A549 treated with AZD2906 at 1 μM for 4 hours (cell line): ENCODE data around the gene ACD. TPM values are rescaled to one million over a fixed set of nuclear protein-coding genes. Genes with fewer than 3 reads are reported as not detected.

Source experiments
- total RNA-seq: library from RNA; stranded (reverse); fragments of 200-300 nt; extraction: Qiagen RNA extraction; gene quantifications from 5 replicates; pipeline ENCODE4 v1.2.3, GENCODE V29; 2022

ACD gene
- total RNA-seq: 31.5 to 38.9 TPM (median 36.7 TPM) in 5 replicates

GRCh38 chr16:67659675-67660563 lies at the start of gene ACD:
ACD (minus strand) TSS chr16:67660260; CDS start chr16:67660220, 40 bp downstream.

GRCh38 chr16:67666559-67667452 lies 6.7 kb upstream of the ACD start, which contains the start of the genes C16orf86 and ENKD1:
C16orf86 (plus strand) TSS chr16:67666814; CDS start chr16:67666971, 157 bp downstream.
ENKD1 (minus strand) TSS chr16:67666750; CDS start chr16:67666442, 308 bp downstream.

GRCh38 chr16:67660564-67661028 lies 536 bp upstream of the ACD start, which contains the start of gene PARD6A:
PARD6A (plus strand) TSS chr16:67660960; CDS start chr16:67661039, 79 bp downstream.

Other genes starting within 250 kb of the ACD start
- 4.2 to 7.1 TPM (median 6.6 TPM) in 5 replicates for gene ZDHHC1, start 243.8 kb downstream of the ACD start, total RNA-seq
- gene HSD11B2, start 229.1 kb downstream of the ACD start, total RNA-seq: 2.1 to 2.7 TPM (median 2.1 TPM) in 5 replicates
- 106 to 121 TPM (median 117 TPM) in 5 replicates for gene ATP6V0D1, start 179.1 kb downstream of the ACD start, total RNA-seq
- gene AGRP, start 176.7 kb downstream of the ACD start, total RNA-seq: 0.17 TPM in 1 of 5 replicates, not detected in the others
- gene RIPOR1, start 131.4 kb downstream of the ACD start, total RNA-seq: 38.1 to 46.7 TPM (median 43.1 TPM) in 5 replicates
- gene CTCF, start 97.7 kb downstream of the ACD start, total RNA-seq: 32.3 to 36.0 TPM (median 33.3 TPM) in 5 replicates
- 1.2 to 3.1 TPM (median 2.6 TPM) in 5 replicates for gene CARMIL2, start 15.1 kb downstream of the ACD start, total RNA-seq
- 1.5 to 2.7 TPM (median 2.2 TPM) in 5 replicates for gene PARD6A, start 700 bp upstream of the ACD start, total RNA-seq
- 5.7 to 12.3 TPM (median 10.1 TPM) in 5 replicates for gene ENKD1, start 6.5 kb upstream of the ACD start, total RNA-seq
- gene C16orf86, start 6.6 kb upstream of the ACD start, total RNA-seq: 0.08 to 0.15 TPM (median 0.12 TPM) in 4 of 5 replicates, not detected in the other
- 15.6 to 18.9 TPM (median 16.6 TPM) in 5 replicates for gene GFOD2, start 59.1 kb upstream of the ACD start, total RNA-seq
- gene RANBP10, start 146.3 kb upstream of the ACD start, total RNA-seq: 8.0 to 9.5 TPM (median 8.4 TPM) in 5 replicates
- 0.21 to 0.63 TPM (median 0.44 TPM) in 5 replicates for gene TSNAXIP1, start 146.6 kb upstream of the ACD start, total RNA-seq
- gene THAP11, start 182.1 kb upstream of the ACD start, total RNA-seq: 26.5 to 41.7 TPM (median 40.0 TPM) in 5 replicates
- 232 to 250 TPM (median 235 TPM) in 5 replicates for gene NUTF2, start 186.7 kb upstream of the ACD start, total RNA-seq
- gene CENPT, start 187.4 kb upstream of the ACD start, total RNA-seq: 21.8 to 28.3 TPM (median 26.3 TPM) in 5 replicates
- gene EDC4, start 212.8 kb upstream of the ACD start, total RNA-seq: 47.8 to 62.7 TPM (median 58.0 TPM) in 5 replicates
- 0.15 to 0.24 TPM (median 0.20 TPM) in 4 of 5 replicates, not detected in the other for gene NRN1L, start 224.6 kb upstream of the ACD start, total RNA-seq
- gene PSKH1, start 233.0 kb upstream of the ACD start, total RNA-seq: 13.8 to 18.3 TPM (median 16.6 TPM) in 5 replicates